C4-2B (cell line): Measurements from ENCODE around the gene SLX4IP.

Experiments used
- ZFX ChIP-seq: fragments of 450-650 bp; IDR thresholded peaks from 2 replicates; pipeline ENCODE4 v1.6.1; 2017
- TF ChIP-seq, protein P1 (sequence below): fragments of 450-650 bp; conservative IDR thresholded peaks from 2 replicates; pipeline ENCODE4 v1.5.1; 2017; ENCODE audit warnings: mild to moderate bottlenecking

DNA sequence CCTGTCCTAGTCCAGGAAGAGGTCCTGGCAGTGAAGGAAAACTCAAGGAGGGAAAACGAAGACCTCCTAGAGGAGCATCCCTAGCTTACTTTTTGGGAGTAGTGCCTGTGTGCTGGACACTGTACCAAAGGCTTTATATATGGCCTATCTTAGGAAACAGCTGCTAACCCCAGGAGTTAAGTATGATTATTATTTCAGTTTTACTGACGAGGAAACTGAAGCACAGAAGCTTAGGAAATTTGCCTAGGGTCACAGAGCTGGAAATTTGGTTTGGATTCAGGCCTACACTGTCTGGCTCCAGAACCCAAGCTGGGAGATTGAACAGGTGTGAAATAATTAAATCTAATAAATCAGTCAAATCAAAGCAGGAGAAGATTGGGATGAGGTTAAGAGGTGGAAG lies 78.0 kb downstream of the SLX4IP start:
- TF ChIP-seq, protein P1, sequence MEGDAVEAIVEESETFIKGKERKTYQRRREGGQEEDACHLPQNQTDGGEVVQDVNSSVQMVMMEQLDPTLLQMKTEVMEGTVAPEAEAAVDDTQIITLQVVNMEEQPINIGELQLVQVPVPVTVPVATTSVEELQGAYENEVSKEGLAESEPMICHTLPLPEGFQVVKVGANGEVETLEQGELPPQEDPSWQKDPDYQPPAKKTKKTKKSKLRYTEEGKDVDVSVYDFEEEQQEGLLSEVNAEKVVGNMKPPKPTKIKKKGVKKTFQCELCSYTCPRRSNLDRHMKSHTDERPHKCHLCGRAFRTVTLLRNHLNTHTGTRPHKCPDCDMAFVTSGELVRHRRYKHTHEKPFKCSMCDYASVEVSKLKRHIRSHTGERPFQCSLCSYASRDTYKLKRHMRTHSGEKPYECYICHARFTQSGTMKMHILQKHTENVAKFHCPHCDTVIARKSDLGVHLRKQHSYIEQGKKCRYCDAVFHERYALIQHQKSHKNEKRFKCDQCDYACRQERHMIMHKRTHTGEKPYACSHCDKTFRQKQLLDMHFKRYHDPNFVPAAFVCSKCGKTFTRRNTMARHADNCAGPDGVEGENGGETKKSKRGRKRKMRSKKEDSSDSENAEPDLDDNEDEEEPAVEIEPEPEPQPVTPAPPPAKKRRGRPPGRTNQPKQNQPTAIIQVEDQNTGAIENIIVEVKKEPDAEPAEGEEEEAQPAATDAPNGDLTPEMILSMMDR: no peak
- no peak for TF ChIP-seq ZFX
